ENCODE results near the gene FARSB. TPM values are rescaled to one million over a fixed set of nuclear protein-coding genes. Genes with fewer than 3 reads are reported as not detected.
"Not testable (repeated sequence)": the region's sequence is repeated elsewhere in the genome, so short reads cannot be mapped to it uniquely, and the experiment has no call there.

The FARSB gene
- total RNA-seq, 1 donor from 2014 or later = 12.1 TPM

GRCh38 chr2:222608081-222608480, 47.8 kb downstream of the FARSB start:
- no peak for DNase-seq (ENCODE audit: low spot score)

DNA sequence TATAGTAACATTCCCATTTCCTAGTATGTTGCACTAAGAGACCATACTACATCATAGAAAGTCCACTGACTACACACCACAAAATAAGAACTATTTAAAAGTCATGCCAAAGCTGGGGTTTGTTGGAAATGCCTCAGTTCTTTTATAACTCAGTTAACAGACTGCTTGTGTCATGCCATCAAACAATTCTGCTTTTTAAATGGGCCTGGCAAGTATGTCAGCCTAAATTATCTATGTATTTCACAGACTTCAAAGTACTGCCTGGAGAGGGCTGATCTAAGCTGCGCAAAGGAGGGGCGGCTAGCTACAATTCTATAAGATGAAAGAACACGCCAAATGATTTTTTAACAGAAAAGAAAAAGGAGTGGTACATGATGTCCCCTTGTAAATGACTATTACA, 49.6 kb downstream of the FARSB start:
- DNase-seq (ENCODE audit: low spot score) = no peak

DNA sequence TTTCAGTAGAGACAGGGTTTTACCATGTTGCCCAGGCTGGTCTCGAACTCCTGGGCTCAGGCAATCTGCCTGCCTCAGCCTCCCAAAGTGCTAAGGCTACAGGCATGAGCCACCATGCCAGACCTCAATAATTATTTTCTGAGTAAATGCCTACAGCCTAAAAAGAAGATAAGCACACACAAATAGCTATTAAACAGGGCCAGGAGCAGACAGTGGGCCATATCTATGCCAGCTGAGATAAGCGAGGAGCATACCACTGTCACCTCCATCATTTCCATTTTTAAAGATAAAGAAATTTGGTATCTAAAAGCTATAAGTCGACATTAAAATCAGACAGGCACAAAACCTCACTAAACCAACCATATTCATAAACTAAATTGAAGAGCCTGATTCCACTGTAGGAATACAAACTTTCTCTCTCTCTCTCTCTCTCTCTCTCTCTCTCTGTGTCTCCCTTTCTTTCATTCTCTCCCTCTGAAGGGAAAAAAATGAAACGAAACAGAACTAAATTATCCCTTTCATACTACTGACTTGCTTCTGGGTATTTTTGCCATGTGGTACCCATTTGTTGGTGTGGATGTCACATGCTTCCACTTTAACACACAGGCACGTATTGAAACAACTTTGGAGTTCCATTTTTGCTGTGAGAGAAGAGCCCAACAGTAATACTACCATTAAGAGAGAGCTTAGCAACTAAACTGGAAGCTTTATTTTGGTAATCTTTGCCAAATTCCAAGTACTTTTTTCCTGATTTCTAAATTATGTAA, 51.0 kb downstream of the FARSB start:
- DNase-seq (ENCODE audit: low spot score) = no peak

- no peak for DNase-seq (ENCODE audit: low spot score)
Measured at GRCh38 chr2:222603501-222603900, 52.4 kb downstream of the FARSB start.

GRCh38 chr2:222598611-222599010, 57.3 kb downstream of the FARSB start:
- no peak for DNase-seq (ENCODE audit: low spot score)

- no peak for DNase-seq (ENCODE audit: low spot score)
Measured at GRCh38 chr2:222595581-222595980, 60.3 kb downstream of the FARSB start.

- no peak for DNase-seq (ENCODE audit: low spot score)
Measured at GRCh38 chr2:222594679-222595078, 61.2 kb downstream of the FARSB start.

DNA sequence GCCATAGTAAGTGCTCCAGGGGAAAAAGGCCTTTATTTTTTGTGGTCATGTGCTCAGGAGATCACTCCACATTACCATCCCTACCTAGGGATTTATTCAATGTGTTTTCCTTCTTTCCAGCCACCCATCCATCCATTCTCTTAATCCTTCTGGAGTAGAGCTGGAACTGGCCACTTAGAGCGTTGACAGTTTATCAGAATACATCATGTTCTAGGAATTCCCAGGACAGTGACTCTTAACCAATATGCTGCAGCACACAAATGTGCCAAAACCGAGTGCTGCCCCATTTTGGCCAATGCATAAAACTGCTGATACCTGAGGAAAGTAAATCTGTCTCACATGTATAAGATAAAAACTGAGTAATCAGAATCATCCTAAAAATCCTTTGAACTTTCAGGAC, 63.7 kb downstream of the FARSB start:
- DNase-seq (ENCODE audit: low spot score) = no peak

GRCh38 chr2:222591661-222592060, 64.2 kb downstream of the FARSB start:
- DNase-seq (ENCODE audit: low spot score) = no peak

GRCh38 chr2:222584589-222584988, 71.3 kb downstream of the FARSB start:
- not testable (repeated sequence) for DNase-seq (ENCODE audit: low spot score)

DNA sequence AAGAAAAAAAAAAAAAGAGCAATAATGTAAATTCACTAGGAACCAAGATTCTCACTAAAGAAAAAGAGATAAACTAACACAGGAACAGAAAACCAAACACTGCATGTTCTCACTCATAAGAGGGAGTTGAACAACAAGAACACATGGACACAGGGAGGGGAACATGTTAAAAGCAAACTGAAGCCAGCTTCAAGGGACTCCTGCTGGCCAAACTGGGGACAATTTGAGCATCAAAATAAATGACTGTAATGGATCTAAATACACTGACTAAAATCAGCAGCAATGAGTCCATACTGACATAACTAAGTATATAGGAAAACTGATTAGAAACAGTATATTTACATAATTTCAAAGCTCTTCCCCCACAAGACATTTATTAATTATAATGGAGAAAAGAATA, 73.0 kb downstream of the FARSB start:
- DNase-seq (ENCODE audit: low spot score) = no peak

DNA sequence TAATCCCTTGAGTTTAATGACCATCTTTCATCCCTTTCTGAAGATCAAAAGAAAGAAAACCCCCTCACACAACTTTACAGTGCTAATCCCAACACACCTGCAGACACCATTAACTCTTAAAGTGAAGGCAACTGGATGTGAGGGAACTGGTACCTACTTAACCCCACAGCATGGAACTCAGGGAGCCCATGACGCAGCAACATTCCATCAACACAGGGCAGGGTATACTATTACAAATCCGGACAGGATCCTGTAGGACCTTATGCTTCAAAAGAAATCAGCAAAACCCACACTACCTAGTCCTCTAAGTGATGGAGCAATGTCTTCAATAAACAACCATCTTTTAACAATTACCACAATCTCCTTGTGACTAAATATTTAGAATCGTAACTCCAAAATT, 78.6 kb downstream of the FARSB start:
- DNase-seq (ENCODE audit: low spot score) = no peak

- DNase-seq (ENCODE audit: low spot score) = no peak
Measured at GRCh38 chr2:222576171-222577081, 79.5 kb downstream of the FARSB start.

- DNase-seq (ENCODE audit: low spot score) = no peak
Measured at GRCh38 chr2:222575618-222576017, 80.3 kb downstream of the FARSB start.

- DNase-seq (ENCODE audit: low spot score) = no peak
Measured at GRCh38 chr2:222572751-222573174, 83.1 kb downstream of the FARSB start.

DNA sequence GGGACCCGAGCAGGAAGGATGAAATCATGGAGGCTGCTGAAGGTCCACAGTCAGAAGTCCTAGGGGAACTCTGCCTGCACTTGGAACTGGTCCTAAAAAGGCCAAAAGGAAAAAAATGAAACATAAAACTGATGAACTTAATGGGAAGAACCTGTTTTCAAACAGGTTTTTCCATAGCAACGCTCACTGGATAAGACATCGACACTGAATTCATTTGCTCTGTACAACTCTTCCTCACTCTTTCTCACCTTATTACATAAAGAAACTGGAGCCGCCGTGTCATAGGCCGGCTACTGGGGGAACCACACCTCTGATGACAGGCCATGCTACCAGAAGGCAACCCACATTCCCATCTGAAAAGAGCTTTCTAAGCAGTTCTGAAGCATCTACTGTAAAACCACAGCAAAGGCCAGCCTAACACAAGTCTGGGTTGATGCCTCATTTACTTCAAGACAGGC, 83.6 kb downstream of the FARSB start:
- DNase-seq (ENCODE audit: low spot score) = no peak

DNA sequence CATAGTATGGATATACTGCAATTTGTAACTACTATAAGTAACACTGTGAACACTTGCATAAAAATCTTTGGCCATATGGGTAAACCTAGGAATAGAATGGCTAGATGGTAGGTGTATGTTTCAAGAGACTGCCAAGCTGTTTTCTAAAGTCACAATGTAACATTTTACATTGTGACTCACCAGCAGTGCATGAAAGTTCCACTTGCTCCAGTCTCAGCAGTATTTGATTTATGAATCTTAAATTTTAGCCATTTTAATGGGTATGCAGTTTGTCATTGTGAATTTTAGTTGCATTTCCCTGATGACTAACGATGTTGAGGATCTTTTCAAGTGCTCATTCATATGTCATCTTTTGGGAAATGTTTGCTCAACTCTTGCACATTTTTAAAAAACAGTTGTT, 86.1 kb downstream of the FARSB start:
- DNase-seq (ENCODE audit: low spot score) = no peak

DNA sequence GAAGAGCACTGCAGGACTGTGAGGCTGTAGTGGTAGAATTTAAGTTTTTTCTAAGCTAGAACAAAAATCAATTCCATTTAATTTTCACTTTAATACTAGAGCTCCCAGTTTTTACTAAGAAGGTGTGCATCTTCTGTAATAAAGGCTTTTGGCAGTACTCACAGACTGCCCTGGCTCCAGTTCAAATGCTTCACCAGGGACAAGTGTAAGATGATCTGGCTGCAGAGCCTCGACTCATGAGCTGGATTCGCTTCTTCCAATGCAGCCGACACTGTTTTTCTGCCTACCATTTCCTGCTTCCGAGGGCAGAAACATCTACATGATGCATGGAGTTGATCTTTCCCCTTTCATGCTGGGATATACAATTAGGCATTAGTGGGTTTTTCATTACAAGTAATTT, 87.0 kb downstream of the FARSB start:
- no peak for DNase-seq (ENCODE audit: low spot score)

DNA sequence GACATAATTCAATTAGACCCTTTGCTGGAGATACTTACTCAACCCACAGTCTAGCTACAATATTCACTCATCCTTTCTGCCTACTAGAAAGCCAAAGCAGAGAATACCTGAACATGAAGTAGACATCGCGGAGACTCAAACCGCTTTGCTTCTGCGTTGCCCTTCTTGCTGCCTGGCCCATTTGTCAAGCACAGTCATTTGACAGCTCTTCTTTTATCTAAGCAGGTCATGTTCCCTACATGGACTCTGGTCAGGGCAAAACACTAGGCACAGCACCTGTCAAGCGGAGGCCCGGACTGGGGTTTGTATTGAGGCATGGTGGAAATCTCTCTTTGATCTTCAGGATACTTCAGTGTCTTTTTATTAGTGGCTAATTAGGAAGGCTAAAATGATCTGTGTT, 89.7 kb downstream of the FARSB start:
- no peak for DNase-seq (ENCODE audit: low spot score)

- DNase-seq (ENCODE audit: low spot score) = no peak
Measured at GRCh38 chr2:222563936-222564335, 92.0 kb downstream of the FARSB start.

GRCh38 chr2:222563106-222563718, 92.7 kb downstream of the FARSB start:
- no peak for DNase-seq (ENCODE audit: low spot score)
